HCT116 (cell line): Measurements from ENCODE around the gene STOX2. TPM values are rescaled to one million over a fixed set of nuclear protein-coding genes. Genes with fewer than 3 reads are reported as not detected.

Experiments used
- ATAC-seq: fragments of 200-7000 bp; cut with Tn5 transposase; 2 replicates; pipeline ENCODE4 v1.9.1; 2020; ENCODE audit warnings: mild to moderate bottlenecking, moderate library complexity
- BruUV-seq: library from RNA; stranded (reverse); fragments of 400-500 nt; replicated peaks from 2 replicates; lab custom pipeline; 2021; lab: Mats Ljungman, UMichigan
- CTCF ChIA-PET: fragments of 300-600 bp; sonication (Branson Sonifier 250); formaldehyde crosslinking; loops from one replicate; lab custom pipeline; 2021; ENCODE audit warnings: antibody characterized with exemption; lab: Charles Lee
- POLR2A ChIA-PET: fragments of 300-600, 350-600 bp; sonication (Branson Sonifier 250); formaldehyde crosslinking; loops from one replicate; lab custom pipeline; 2021; ENCODE audit warnings: antibody characterized with exemption; lab: Charles Lee
- RAD21 ChIA-PET, 2 experiments: fragments of 300-600 bp; sonication (Branson Sonifier 250); formaldehyde crosslinking; loops; one replicate each; lab custom pipeline; 2023; ENCODE audit warnings: low total read pairs in 2 of 2; ENCODE audit not compliant: uncharacterized antibody in 2 of 2, unreplicated experiment in 2 of 2, low non-redundant PET in 1 of 2; lab: Charles Lee
- DNase-seq: peaks from one replicate; pipeline ENCODE4 v3.0.0-alpha.2; 2010; ENCODE audit warnings: low read depth, low spot score
- H2AFZ ChIP-seq: fragments of 200-600 bp; shearing (Covaris generic), sonication (generic); 2 replicates; pipeline ENCODE4 v1.6.1; 2017; ENCODE audit warnings: low read depth, mixed run types, mixed read lengths, antibody characterized with exemption, low read length; ENCODE audit not compliant: poor library complexity, severe bottlenecking
- H3K27ac ChIP-seq: 2 replicates; pipeline ENCODE4 v1.5.1; 2012; ENCODE audit warnings: low read depth, low read length
- H3K27me3 ChIP-seq: fragments of 200-600 bp; sonication (generic); 2 replicates; pipeline ENCODE4 v1.6.1; 2016; ENCODE audit warnings: mixed run types, low read length, mixed read lengths; ENCODE audit not compliant: insufficient read depth
- H3K36me3 ChIP-seq, 2 experiments: fragments of 200-500 bp in 1 of 2; fragments of 200-600 bp in 1 of 2; sonication (Bioruptor generic) in 1 of 2; sonication (generic) in 1 of 2; 2 replicates each; pipeline versions ENCODE4 v1.5.1 to v1.6.1; 2014 to 2016; ENCODE audit warnings: low read length in 2 of 2, inconsistent platforms in 1 of 2, mixed read lengths in 1 of 2, mixed run types in 1 of 2; ENCODE audit not compliant: insufficient read depth in 2 of 2, control insufficient read depth in 1 of 2
- H3K4me1 ChIP-seq, 2 experiments: fragments of 200-600 bp in 1 of 2; sonication (generic) in 1 of 2; 2 replicates each; pipeline versions ENCODE4 v1.5.1 to v1.6.1; 2012 to 2017; ENCODE audit warnings: low read length in 2 of 2, inconsistent platforms in 1 of 2, mild to moderate bottlenecking in 1 of 2, mixed read lengths in 1 of 2, mixed run types in 1 of 2, moderate library complexity in 1 of 2; ENCODE audit not compliant: insufficient read depth in 2 of 2, control insufficient read depth in 1 of 2
- H3K4me2 ChIP-seq: fragments of 200-600 bp; sonication (generic); 2 replicates; pipeline ENCODE4 v1.6.1; 2017; ENCODE audit warnings: mixed run types, low read length, mixed read lengths
- H3K4me3 ChIP-seq, 2 experiments: fragments of 200-600 bp in 1 of 2; sonication (generic) in 1 of 2; replicated peaks in 1 of 2; 2 replicates each; pipeline ENCODE4 v1.5.1; 2011 to 2016; ENCODE audit warnings: low read length in 2 of 2, control low read depth in 1 of 2, low read depth in 1 of 2, mild to moderate bottlenecking in 1 of 2, mixed read lengths in 1 of 2, mixed run types in 1 of 2
- H3K79me2 ChIP-seq: fragments of 200-600 bp; sonication (generic); 2 replicates; pipeline ENCODE4 v1.6.1; 2017; ENCODE audit warnings: mild to moderate bottlenecking, mixed run types, low read length, moderate library complexity, mixed read lengths; ENCODE audit not compliant: insufficient read depth
- H3K9ac ChIP-seq: fragments of 200-600 bp; sonication (generic); 2 replicates; pipeline ENCODE4 v1.6.1; 2016; ENCODE audit warnings: low read length, mixed read lengths
- H3K9me2 ChIP-seq: fragments of 200-600 bp; sonication (generic), shearing (Covaris generic); 2 replicates; pipeline ENCODE4 v1.6.1; 2017; ENCODE audit warnings: mixed run types, mild to moderate bottlenecking, moderate library complexity; ENCODE audit not compliant: insufficient read depth
- H3K9me3 ChIP-seq, 2 experiments: fragments of 200-500 bp in 1 of 2; fragments of 200-600 bp in 1 of 2; sonication (Bioruptor generic) in 1 of 2; sonication (generic) in 1 of 2; 2 replicates each; pipeline ENCODE4 v1.6.1; 2014 to 2017; ENCODE audit warnings: low read length in 2 of 2, mixed read lengths in 2 of 2, inconsistent platforms in 1 of 2, low read depth in 1 of 2, mild to moderate bottlenecking in 1 of 2, mixed run types in 1 of 2, moderate library complexity in 1 of 2; ENCODE audit not compliant: control insufficient read depth in 1 of 2, insufficient read depth in 1 of 2
- H4K20me1 ChIP-seq: fragments of 200-600 bp; sonication (generic), shearing (Covaris generic); 2 replicates; pipeline ENCODE4 v1.6.1; 2017; ENCODE audit warnings: mixed run types, mild to moderate bottlenecking, moderate library complexity; ENCODE audit not compliant: insufficient read depth
- ATF3 ChIP-seq: IDR thresholded peaks from 2 replicates; pipeline ENCODE4 v1.6.1; 2012
- CBX3 ChIP-seq: IDR thresholded peaks from 2 replicates; pipeline ENCODE4 v1.6.1; 2012; ENCODE audit warnings: low read depth
- CEBPB ChIP-seq: IDR thresholded peaks from 2 replicates; pipeline ENCODE4 v1.6.1; 2012; ENCODE audit warnings: low read depth
- CTCF ChIP-seq, 3 experiments: fragments of 200-600 bp in 1 of 3; sonication (generic) in 1 of 3; IDR thresholded peaks in 2 of 3; conservative IDR thresholded peaks in 1 of 3; 2 replicates each; pipeline ENCODE4 v1.5.1; 2012 to 2017; ENCODE audit warnings: low read depth in 2 of 3, low read length in 2 of 3, antibody characterized with exemption in 1 of 3, borderline replicate concordance in 1 of 3, control low read depth in 1 of 3, mild to moderate bottlenecking in 1 of 3, mixed read lengths in 1 of 3, mixed run types in 1 of 3, moderate library complexity in 1 of 3; ENCODE audit not compliant: insufficient read depth in 1 of 3
- EGR1 ChIP-seq: IDR thresholded peaks from 2 replicates; pipeline ENCODE4 v1.6.1; 2012; ENCODE audit warnings: low read depth
- ELF1 ChIP-seq: IDR thresholded peaks from 2 replicates; pipeline ENCODE4 v1.6.1; 2012; ENCODE audit warnings: low read depth, borderline replicate concordance
- EZH2 ChIP-seq: fragments of 200-600 bp; sonication (generic); IDR thresholded peaks from 2 replicates; pipeline ENCODE4 v1.6.1; 2017; ENCODE audit warnings: antibody characterized with exemption, mixed run types
- EZH2phosphoT487 ChIP-seq: fragments of 200-600 bp; IDR thresholded peaks from 2 replicates; pipeline ENCODE4 v1.6.1; 2018; ENCODE audit warnings: antibody characterized with exemption, borderline replicate concordance
- FOSL1 ChIP-seq: IDR thresholded peaks from 2 replicates; pipeline ENCODE4 v1.6.1; 2012; ENCODE audit warnings: low read depth
- JUND ChIP-seq: IDR thresholded peaks from 2 replicates; pipeline ENCODE4 v1.6.1; 2012
- POLR2AphosphoS5 ChIP-seq: IDR thresholded peaks from 2 replicates; pipeline ENCODE4 v1.6.1; 2011; ENCODE audit warnings: mild to moderate bottlenecking, low read depth, low read length, moderate library complexity
- RAD21 ChIP-seq: IDR thresholded peaks from 2 replicates; pipeline ENCODE4 v1.6.1; 2012; ENCODE audit warnings: low read depth, mild to moderate bottlenecking
- SIN3A ChIP-seq: IDR thresholded peaks from 2 replicates; pipeline ENCODE4 v1.6.1; 2012; ENCODE audit warnings: low read depth
- SP1 ChIP-seq: IDR thresholded peaks from 2 replicates; pipeline ENCODE4 v1.6.1; 2012; ENCODE audit warnings: low read depth
- SRF ChIP-seq: IDR thresholded peaks from 2 replicates; pipeline ENCODE4 v1.6.1; 2012; ENCODE audit warnings: low read depth
- TCF7L2 ChIP-seq: IDR thresholded peaks from 2 replicates; pipeline ENCODE4 v1.7.0; 2011; ENCODE audit warnings: borderline replicate concordance, inconsistent platforms; ENCODE audit not compliant: insufficient read depth, insufficient read length; ENCODE audit errors: extremely low read depth
- ZBTB33 ChIP-seq: IDR thresholded peaks from 2 replicates; pipeline ENCODE4 v1.6.1; 2011; ENCODE audit warnings: mild to moderate bottlenecking, low read length, moderate library complexity; ENCODE audit not compliant: insufficient replicate concordance; ENCODE audit errors: extremely low read depth
- ZFX ChIP-seq: fragments of 450-650 bp; IDR thresholded peaks from 2 replicates; pipeline ENCODE4 v1.6.1; 2017
- intact Hi-C: fragments of 100-400 bp; cut with micrococcal nuclease; formaldehyde crosslinking; loops from 2 replicates; pipeline ENCODE4 v1.10.0; 2022
- total RNA-seq: library from RNA; stranded (reverse); gene quantifications from one replicate; pipeline ENCODE4 v1.2.1, GENCODE V29; 2021; ENCODE audit not compliant: unreplicated experiment

Gene STOX2
- total RNA-seq, 1 experiment from 2014 or later = 6.3 TPM

- Histone ChIP-seq H3K4me2 (no peak overlapping the region), H3K9ac (no peak overlapping the region), H3K9me2 (no peaks in the 10 kb centered on the region), H4K20me1 (no peaks in the 10 kb centered on the region), H3K27me3 (no peaks in the 10 kb centered on the region), H3K79me2 (no peaks in the 10 kb centered on the region), H3K36me3 (no peaks in the 10 kb centered on the region), H2AFZ (no peak overlapping the region), H3K4me1 (no peaks in the 10 kb centered on the region), H3K9me3 (no peaks in the 10 kb centered on the region), H3K4me3 (no peak overlapping the region), H3K27ac (no peak overlapping the region)
- intact Hi-C loops = no loop called here
- RAD21 ChIA-PET = no interaction called here
- CTCF ChIA-PET = no interaction called here
- no TSS peak for BruUV-seq
- POLR2A ChIA-PET = no interaction called here
- ATAC-seq (no peak), DNase-seq (no peak)
- TF ChIP-seq EZH2 (no peak), RAD21 (no peak), SRF (no peak), JUND (no peak), TCF7L2 (no peak), SP1 (no peak), SIN3A (no peak), CBX3 (no peak), ELF1 (no peak), CTCF (IDR thresholded peaks at IDR 0.05 in 2 of 3, conservative IDR thresholded peaks at IDR 0.05 in 1 of 3; ENCODE audit: borderline replicate concordance in 1 of 3, insufficient read depth in 1 of 3, low read depth in 2 of 3, low read length in 2 of 3) (no peak), POLR2AphosphoS5 (no peak), ZBTB33 (no peak), FOSL1 (no peak), ATF3 (no peak), EGR1 (no peak), EZH2phosphoT487 (no peak), CEBPB (no peak), ZFX (no peak)
These were observed 161.6 kb downstream of the STOX2 start for GRCh38 chr4:184066584-184067300.
